Natural killer cell (primary cell): ENCODE measurements around the gene ERBB3. TPM values are rescaled to one million over a fixed set of nuclear protein-coding genes. Genes with fewer than 3 reads are reported as not detected.
"Not testable (repeated sequence)": the region's sequence is repeated elsewhere in the genome, so short reads cannot be mapped to it uniquely, and the experiment has no call there.

Source experiments
- ATAC-seq, 3 donors: fragments of 150-1000 bp in 2 of 3; fragments of 200-7000 bp in 1 of 3; cut with Tn5 transposase; 1 replicate in 1 of 3; 2 replicates in 2 of 3; pipeline ENCODE4 v1.10.0; 2021; ENCODE audit warnings: mild to moderate bottlenecking in 2 of 3, moderate library complexity in 2 of 3
- DNase-seq, 2 donors: peaks; one replicate each; pipeline versions ENCODE4 v3.0.0 to v3.0.0-alpha.2; 2013 to 2021; ENCODE audit warnings: mixed read lengths in 1 of 2
- H3K27ac ChIP-seq: one replicate; pipeline ENCODE4 v1.5.1; 2013; ENCODE audit warnings: mild to moderate bottlenecking, low read length
- H3K27me3 ChIP-seq: one replicate; pipeline ENCODE4 v1.6.1; 2013; ENCODE audit warnings: low read length; ENCODE audit not compliant: control insufficient read depth, insufficient read depth
- H3K36me3 ChIP-seq: one replicate; pipeline ENCODE4 v1.6.1; 2013; ENCODE audit warnings: low read length; ENCODE audit not compliant: control insufficient read depth, insufficient read depth
- H3K4me1 ChIP-seq: one replicate; pipeline ENCODE4 v1.6.1; 2013; ENCODE audit warnings: low read length; ENCODE audit not compliant: control insufficient read depth, insufficient read depth
- H3K4me3 ChIP-seq: one replicate; pipeline ENCODE4 v1.5.1; 2013; ENCODE audit warnings: low read length
- H3K9me3 ChIP-seq: one replicate; pipeline ENCODE4 v1.6.1; 2013; ENCODE audit warnings: low read length; ENCODE audit not compliant: control insufficient read depth, insufficient read depth
- H3K27ac Mint-ChIP-seq, 2 donors: one replicate each; pipeline ENCODE4 v1.8.0; 2022; ENCODE audit warnings: mild to moderate bottlenecking in 2 of 2, mixed read lengths in 2 of 2, moderate library complexity in 1 of 2
- H3K27me3 Mint-ChIP-seq, 2 donors: one replicate each; pipeline ENCODE4 v1.8.0; 2022; ENCODE audit warnings: low read depth in 2 of 2, mixed read lengths in 2 of 2
- H3K36me3 Mint-ChIP-seq: one replicate; pipeline ENCODE4 v1.8.0; 2022; ENCODE audit warnings: mixed read lengths
- H3K4me1 Mint-ChIP-seq, 2 donors: one replicate each; pipeline ENCODE4 v1.8.0; 2022; ENCODE audit warnings: mixed read lengths in 2 of 2
- H3K4me3 Mint-ChIP-seq: one replicate; pipeline ENCODE4 v1.8.0; 2022; ENCODE audit warnings: mild to moderate bottlenecking, moderate library complexity, mixed read lengths
- H3K9me3 Mint-ChIP-seq, 2 donors: one replicate each; pipeline ENCODE4 v1.8.0; 2022; ENCODE audit warnings: mixed read lengths in 2 of 2
- CTCF ChIP-seq: fragments of 200-600 bp; IDR thresholded peaks from one replicate; pipeline ENCODE4 v1.8.0; 2022; ENCODE audit warnings: antibody characterized with exemption
- WGBS: methylation state at CpG from one replicate; pipeline ENCODE4 v1.1.7; 2013; ENCODE audit warnings: missing lambda C conversion rate; ENCODE audit not compliant: insufficient coverage; 5-methylcytosine and 5-hydroxymethylcytosine counted together
- intact Hi-C: fragments of 100-400 bp; cut with micrococcal nuclease; formaldehyde crosslinking; loops from one replicate; pipeline ENCODE4 v1.14.2; 2022
- total RNA-seq, 4 donors: library from RNA; stranded (reverse); fragments of 120-200 nt in 1 of 4; gene quantifications; one replicate each; pipeline versions ENCODE4 v1.2.3 to v1.2.4, GENCODE V29; 2013 to 2022

ERBB3 gene
- total RNA-seq, 3 donors from 2014 or later (not counting 1 experiment from before 2014, with no cell fraction given): 0.26 to 0.66 TPM; not detected in 1

- ATAC-seq (no peak), DNase-seq (no peak)
- intact Hi-C loops: loop anchor here (10.0 kb wide), 3 partner anchors 109 to 179 kb away; partner anchors contain the start of genes MYL6, MYL6B, NABP2 and RNF41
- no peaks in the 10 kb centered on the region for H3K9me3 ChIP-seq
- TF ChIP-seq CTCF: no peak
- 97% methylated on average over 8 of the region's 9 CpGs for WGBS
- H3K4me3 ChIP-seq: no peak overlapping the region
- no peak overlapping the region for H3K4me3 Mint-ChIP-seq
- peak overlapping the region; percentile 29 to 81 for H3K27ac Mint-ChIP-seq
- no peak overlapping the region for H3K27ac ChIP-seq
- peaks cover 12% of the 10 kb centered on the region for H3K4me1 ChIP-seq
- H3K27me3 ChIP-seq: no peaks in the 10 kb centered on the region
- peaks cover 16 to 23% of the 10 kb centered on the region in 2 donors for H3K4me1 Mint-ChIP-seq
- H3K36me3 ChIP-seq: peaks cover 23% of the 10 kb centered on the region
- no peaks in the 10 kb centered on the region for H3K9me3 Mint-ChIP-seq
- H3K27me3 Mint-ChIP-seq: no peaks in the 10 kb centered on the region
- no peaks in the 10 kb centered on the region for H3K36me3 Mint-ChIP-seq
Observed at GRCh38 chr12:56046027-56046780, 33.8 kb upstream of the ERBB3 start.

GRCh38 chr12:56053407-56053893 is 26.5 kb upstream of the ERBB3 start:
- 92% methylated on average over 5 of the region's 6 CpGs for WGBS
- intact Hi-C loops: no loop called here

GRCh38 chr12:56059964-56060363 is 20.0 kb upstream of the ERBB3 start:
- H3K9me3 Mint-ChIP-seq, H3K27ac ChIP-seq, H3K27ac Mint-ChIP-seq, H3K4me3 Mint-ChIP-seq, H3K36me3 ChIP-seq, H3K4me1 Mint-ChIP-seq, H3K27me3 ChIP-seq, H3K36me3 Mint-ChIP-seq, intact Hi-C loops, H3K27me3 Mint-ChIP-seq, ATAC-seq, H3K4me1 ChIP-seq, H3K4me3 ChIP-seq, H3K9me3 ChIP-seq, DNase-seq: not testable (repeated sequence)
- WGBS: 100% methylated on average over 7 of the region's 8 CpGs

More at GRCh38 chr12:56053407-56053893, 26.5 kb upstream of the ERBB3 start:
- no peaks in the 10 kb centered on the region for H3K27me3 ChIP-seq
- no peaks in the 10 kb centered on the region for H3K4me1 ChIP-seq
- H3K36me3 ChIP-seq: no peaks in the 10 kb centered on the region
- Mint-ChIP-seq H3K27ac (no peak overlapping the region), H3K9me3 (no peaks in the 10 kb centered on the region), H3K36me3 (no peaks in the 10 kb centered on the region), H3K4me3 (no peak overlapping the region), H3K4me1 (peaks cover 6 to 8% of the 10 kb centered on the region in 2 donors), H3K27me3 (no peaks in the 10 kb centered on the region)
- no peak for ATAC-seq
- no peak for DNase-seq
- H3K9me3 ChIP-seq: no peaks in the 10 kb centered on the region
- no peak for TF ChIP-seq CTCF
- H3K4me3 ChIP-seq: no peak overlapping the region
- H3K27ac ChIP-seq: no peak overlapping the region

- no peak overlapping the region for H3K4me3 ChIP-seq
- H3K4me1 ChIP-seq: no peaks in the 10 kb centered on the region
- H3K36me3 ChIP-seq: no peaks in the 10 kb centered on the region
- intact Hi-C loops: no loop called here
- H3K4me3 Mint-ChIP-seq: no peak overlapping the region
- 85% methylated on average over 5 of the region's 5 CpGs for WGBS
- no peaks in the 10 kb centered on the region for H3K9me3 Mint-ChIP-seq
- no peaks in the 10 kb centered on the region for H3K36me3 Mint-ChIP-seq
- no peak overlapping the region for H3K27ac ChIP-seq
- H3K27me3 ChIP-seq: no peaks in the 10 kb centered on the region
- DNase-seq (no peak), ATAC-seq (no peak)
- no peaks in the 10 kb centered on the region for H3K9me3 ChIP-seq
- no peaks in the 10 kb centered on the region for H3K4me1 Mint-ChIP-seq
- no peak overlapping the region for H3K27ac Mint-ChIP-seq
- TF ChIP-seq CTCF: no peak
- peaks cover 0 to 5% of the 10 kb centered on the region in 2 donors for H3K27me3 Mint-ChIP-seq
Observed at GRCh38 chr12:56061982-56062381, 18.0 kb upstream of the ERBB3 start.
